WTC11 (cell line): Measurements from ENCODE around the gene IL1RAPL2.
"Not testable (repeated sequence)": the region's sequence is repeated elsewhere in the genome, so short reads cannot be mapped to it uniquely, and the experiment has no call there.

ENCODE experiments used
- ZNF121 ChIP-seq: sonication (generic); formaldehyde crosslinking; IDR thresholded peaks from 2 replicates; pipeline ENCODE4 v1.8.0; 2023; ENCODE audit warnings: missing genetic modification reagents
- ZNF671 ChIP-seq: fragments of 250-450 bp; sonication (Bioruptor Pico); IDR thresholded peaks from 2 replicates; pipeline ENCODE4 v1.8.0; 2021; ENCODE audit warnings: mild to moderate bottlenecking
- TF ChIP-seq, protein P1 (sequence below): fragments of 200-600 bp; IDR thresholded peaks from 2 replicates; pipeline ENCODE4 v1.8.0; 2022; ENCODE audit warnings: antibody characterized with exemption
- TF ChIP-seq, protein P2 (sequence below): sonication (generic); formaldehyde crosslinking; IDR thresholded peaks from 2 replicates; pipeline ENCODE4 v1.8.1; 2023; ENCODE audit warnings: mild to moderate bottlenecking, moderate library complexity, missing genetic modification reagents

DNA sequence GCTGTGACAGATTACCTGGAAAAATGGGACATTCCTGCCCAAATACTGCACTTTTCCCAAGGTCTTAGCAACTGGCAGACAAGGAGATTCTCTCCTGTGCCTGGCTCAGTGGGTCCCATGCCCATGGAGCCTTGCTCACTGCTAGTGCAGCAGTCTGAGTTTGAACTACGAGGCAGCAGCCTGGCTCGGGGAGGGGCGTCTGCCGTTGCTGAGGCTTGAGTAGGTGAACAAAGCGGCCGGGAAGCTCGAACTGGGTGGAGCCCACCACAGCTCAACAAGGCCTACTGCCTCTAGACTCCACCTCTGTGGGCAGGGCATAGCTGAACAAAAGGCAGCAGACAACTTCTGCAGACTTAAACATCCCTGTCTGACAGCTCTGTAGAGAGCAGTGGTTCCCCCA, 1118.3 kb downstream of the IL1RAPL2 start:
- not testable (repeated sequence) for TF ChIP-seq ZNF121; ZNF671 (CRISPR knock-in tag)
- TF ChIP-seq, protein P1, sequence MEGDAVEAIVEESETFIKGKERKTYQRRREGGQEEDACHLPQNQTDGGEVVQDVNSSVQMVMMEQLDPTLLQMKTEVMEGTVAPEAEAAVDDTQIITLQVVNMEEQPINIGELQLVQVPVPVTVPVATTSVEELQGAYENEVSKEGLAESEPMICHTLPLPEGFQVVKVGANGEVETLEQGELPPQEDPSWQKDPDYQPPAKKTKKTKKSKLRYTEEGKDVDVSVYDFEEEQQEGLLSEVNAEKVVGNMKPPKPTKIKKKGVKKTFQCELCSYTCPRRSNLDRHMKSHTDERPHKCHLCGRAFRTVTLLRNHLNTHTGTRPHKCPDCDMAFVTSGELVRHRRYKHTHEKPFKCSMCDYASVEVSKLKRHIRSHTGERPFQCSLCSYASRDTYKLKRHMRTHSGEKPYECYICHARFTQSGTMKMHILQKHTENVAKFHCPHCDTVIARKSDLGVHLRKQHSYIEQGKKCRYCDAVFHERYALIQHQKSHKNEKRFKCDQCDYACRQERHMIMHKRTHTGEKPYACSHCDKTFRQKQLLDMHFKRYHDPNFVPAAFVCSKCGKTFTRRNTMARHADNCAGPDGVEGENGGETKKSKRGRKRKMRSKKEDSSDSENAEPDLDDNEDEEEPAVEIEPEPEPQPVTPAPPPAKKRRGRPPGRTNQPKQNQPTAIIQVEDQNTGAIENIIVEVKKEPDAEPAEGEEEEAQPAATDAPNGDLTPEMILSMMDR, result not testable (repeated sequence)
- TF ChIP-seq, protein P2, sequence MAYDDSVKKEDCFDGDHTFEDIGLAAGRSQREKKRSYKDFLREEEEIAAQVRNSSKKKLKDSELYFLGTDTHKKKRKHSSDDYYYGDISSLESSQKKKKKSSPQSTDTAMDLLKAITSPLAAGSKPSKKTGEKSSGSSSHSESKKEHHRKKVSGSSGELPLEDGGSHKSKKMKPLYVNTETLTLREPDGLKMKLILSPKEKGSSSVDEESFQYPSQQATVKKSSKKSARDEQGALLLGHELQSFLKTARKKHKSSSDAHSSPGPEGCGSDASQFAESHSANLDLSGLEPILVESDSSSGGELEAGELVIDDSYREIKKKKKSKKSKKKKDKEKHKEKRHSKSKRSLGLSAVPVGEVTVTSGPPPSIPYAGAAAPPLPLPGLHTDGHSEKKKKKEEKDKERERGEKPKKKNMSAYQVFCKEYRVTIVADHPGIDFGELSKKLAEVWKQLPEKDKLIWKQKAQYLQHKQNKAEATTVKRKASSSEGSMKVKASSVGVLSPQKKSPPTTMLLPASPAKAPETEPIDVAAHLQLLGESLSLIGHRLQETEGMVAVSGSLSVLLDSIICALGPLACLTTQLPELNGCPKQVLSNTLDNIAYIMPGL (CRISPR knock-in tag), result not testable (repeated sequence)
